Adipocyte (in vitro differentiated cells): Measurements from ENCODE around the gene ARHGAP8.

Experiments
- DNase-seq: peaks from one replicate; pipeline ENCODE4 v3.0.0-alpha.2; 2015; ENCODE audit warnings: low read depth
- H3K27me3 ChIP-seq: replicated peaks from 2 replicates; pipeline ENCODE4 v1.7.0; 2013; ENCODE audit warnings: mild to moderate bottlenecking, low read length, moderate library complexity; ENCODE audit not compliant: control insufficient read depth, insufficient read depth
- H3K36me3 ChIP-seq: 2 replicates; pipeline ENCODE4 v1.7.0; 2013; ENCODE audit warnings: low read length, mild to moderate bottlenecking, moderate library complexity; ENCODE audit not compliant: control insufficient read depth, insufficient read depth, severe bottlenecking
- H3K4me1 ChIP-seq: 2 replicates; pipeline ENCODE4 v1.7.0; 2013; ENCODE audit warnings: mild to moderate bottlenecking, low read length, moderate library complexity; ENCODE audit not compliant: control insufficient read depth, insufficient read depth
- H3K4me3 ChIP-seq: 2 replicates; pipeline ENCODE4 v1.7.0; 2013; ENCODE audit warnings: mild to moderate bottlenecking, low read length, moderate library complexity
- H3K9ac ChIP-seq: 2 replicates; pipeline ENCODE4 v1.7.0; 2013; ENCODE audit warnings: mild to moderate bottlenecking, low read length, moderate library complexity
- H3K9me3 ChIP-seq: 2 replicates; pipeline ENCODE4 v1.7.0; 2013; ENCODE audit warnings: mild to moderate bottlenecking, low read length, moderate library complexity; ENCODE audit not compliant: control insufficient read depth

Gene ARHGAP8

GRCh38 chr22:44813416-44813815 is 61.0 kb downstream of the ARHGAP8 start:
- H3K9me3 ChIP-seq: peaks cover 11% of the 10 kb centered on the region
- no peak for DNase-seq
- H3K36me3 ChIP-seq: no peaks in the 10 kb centered on the region

GRCh38 chr22:44814266-44815098 is 62.1 kb downstream of the ARHGAP8 start:
- Histone ChIP-seq H3K4me1 (no peaks in the 10 kb centered on the region), H3K4me3 (no peak overlapping the region), H3K9ac (no peak overlapping the region), H3K27me3 (peaks cover 45% of the 10 kb centered on the region), H3K36me3 (no peaks in the 10 kb centered on the region), H3K9me3 (peaks cover 11% of the 10 kb centered on the region)
- no peak for DNase-seq

More at GRCh38 chr22:44813416-44813815, 61.0 kb downstream of the ARHGAP8 start:
- Histone ChIP-seq H3K27me3 (peaks cover 41% of the 10 kb centered on the region), H3K9ac (no peak overlapping the region), H3K4me1 (no peaks in the 10 kb centered on the region), H3K4me3 (no peak overlapping the region)

GRCh38 chr22:44815099-44816070 is 63.0 kb downstream of the ARHGAP8 start:
- H3K4me1 ChIP-seq: no peaks in the 10 kb centered on the region
- H3K4me3 ChIP-seq: no peak overlapping the region
- H3K36me3 ChIP-seq: no peaks in the 10 kb centered on the region
- H3K9me3 ChIP-seq: peaks cover 11% of the 10 kb centered on the region
- no peak for DNase-seq
- H3K27me3 ChIP-seq: peaks cover 50% of the 10 kb centered on the region
- no peak overlapping the region for H3K9ac ChIP-seq

- no peaks in the 10 kb centered on the region for H3K4me1 ChIP-seq
- H3K27me3 ChIP-seq: peaks cover 43% of the 10 kb centered on the region
- DNase-seq: no peak
- H3K36me3 ChIP-seq: no peaks in the 10 kb centered on the region
- no peak overlapping the region for H3K4me3 ChIP-seq
- no peak overlapping the region for H3K9ac ChIP-seq
- peaks cover 11% of the 10 kb centered on the region for H3K9me3 ChIP-seq
Observed at GRCh38 chr22:44816141-44816540, 63.8 kb downstream of the ARHGAP8 start.

GRCh38 chr22:44818727-44819126 is 66.4 kb downstream of the ARHGAP8 start:
- H3K9ac ChIP-seq: no peak overlapping the region
- DNase-seq: no peak

GRCh38 chr22:44819966-44820631 is 67.7 kb downstream of the ARHGAP8 start:
- H3K4me3 ChIP-seq: no peak overlapping the region
- no peak for DNase-seq

More at GRCh38 chr22:44818727-44819126, 66.4 kb downstream of the ARHGAP8 start:
- H3K4me1 ChIP-seq: no peaks in the 10 kb centered on the region
- H3K36me3 ChIP-seq: no peaks in the 10 kb centered on the region
- H3K4me3 ChIP-seq: no peak overlapping the region
- H3K9me3 ChIP-seq: peaks cover 3% of the 10 kb centered on the region
- peaks cover 52% of the 10 kb centered on the region for H3K27me3 ChIP-seq

GRCh38 chr22:44821741-44822475 is 69.5 kb downstream of the ARHGAP8 start:
- Histone ChIP-seq H3K27me3 (peaks cover 38% of the 10 kb centered on the region), H3K4me1 (no peaks in the 10 kb centered on the region), H3K4me3 (no peak overlapping the region), H3K36me3 (no peaks in the 10 kb centered on the region), H3K9me3 (no peaks in the 10 kb centered on the region), H3K9ac (no peak overlapping the region)
- no peak for DNase-seq

More at GRCh38 chr22:44819966-44820631, 67.7 kb downstream of the ARHGAP8 start:
- H3K36me3 ChIP-seq: no peaks in the 10 kb centered on the region
- H3K4me1 ChIP-seq: no peaks in the 10 kb centered on the region
- peaks cover 47% of the 10 kb centered on the region for H3K27me3 ChIP-seq
- no peaks in the 10 kb centered on the region for H3K9me3 ChIP-seq
- no peak overlapping the region for H3K9ac ChIP-seq

GRCh38 chr22:44822534-44822933 is 70.2 kb downstream of the ARHGAP8 start:
- Histone ChIP-seq H3K36me3 (no peaks in the 10 kb centered on the region), H3K9ac (no peak overlapping the region), H3K4me1 (no peaks in the 10 kb centered on the region), H3K9me3 (no peaks in the 10 kb centered on the region), H3K4me3 (no peak overlapping the region), H3K27me3 (peaks cover 38% of the 10 kb centered on the region)
- DNase-seq: peak; percentile 4

- DNase-seq: no peak
- peaks cover 36% of the 10 kb centered on the region for H3K27me3 ChIP-seq
- no peaks in the 10 kb centered on the region for H3K4me1 ChIP-seq
- H3K4me3 ChIP-seq: no peak overlapping the region
- H3K36me3 ChIP-seq: no peaks in the 10 kb centered on the region
- no peaks in the 10 kb centered on the region for H3K9me3 ChIP-seq
- no peak overlapping the region for H3K9ac ChIP-seq
Observed at GRCh38 chr22:44823396-44823795, 71.0 kb downstream of the ARHGAP8 start.

GRCh38 chr22:44823806-44824205 is 71.4 kb downstream of the ARHGAP8 start:
- H3K4me1 ChIP-seq: no peaks in the 10 kb centered on the region
- H3K4me3 ChIP-seq: no peak overlapping the region
- no peak for DNase-seq
- no peaks in the 10 kb centered on the region for H3K36me3 ChIP-seq
- no peaks in the 10 kb centered on the region for H3K9me3 ChIP-seq
- H3K27me3 ChIP-seq: peaks cover 32% of the 10 kb centered on the region
- no peak overlapping the region for H3K9ac ChIP-seq
